ENCODE data around the gene PIK3C2B. TPM values are rescaled to one million over a fixed set of nuclear protein-coding genes. Genes with fewer than 3 reads are reported as not detected.

Gene PIK3C2B
- total RNA-seq, 1 experiment from 2014 or later, result 17.4 TPM

GRCh38 chr1:204493984-204494280, 673 bp downstream of the PIK3C2B start (continued):
- no peak for TF ChIP-seq ZBTB33 (IDR thresholded peaks at IDR 0.05; ENCODE audit: extremely low read depth, insufficient replicate concordance, low read length)

- DNase-seq (ENCODE audit: low read depth, low spot score), result no peak
- ChIA-PET POLR2A (interaction anchor here (0.9 to 2.6 kb wide), 7 partner anchors 8 to 76 kb away, joined by 3 to 14 read pairs (median 5); partner anchors contain the start of gene MDM4), RAD21 (ENCODE audit: low non-redundant PET in 1 of 2, low total read pairs in 2 of 2, uncharacterized antibody in 2 of 2, unreplicated experiment in 2 of 2) (interaction anchor here (0.9 to 1.9 kb wide), 4 partner anchors 10 to 47 kb away, joined by 3 to 8 read pairs (median 4); no protein-coding TSS in a partner anchor), CTCF (interaction anchor here (1.0 to 3.4 kb wide), 11 partner anchors 8 to 331 kb away, joined by 3 to 18 read pairs (median 5); no protein-coding TSS in a partner anchor)
- no TSS peak for BruUV-seq (replicated peaks)
- intact Hi-C loops (cut with micrococcal nuclease), result no loop called here
- peaks cover 17 to 36% of the 10 kb centered on the region in 2 experiments for H3K4me1 ChIP-seq (ENCODE audit: control insufficient read depth in 1 of 2, insufficient read depth in 2 of 2, low read length in 2 of 2)
- TF ChIP-seq ZBTB33 (IDR thresholded peaks at IDR 0.05; ENCODE audit: extremely low read depth, insufficient replicate concordance, low read length), result no peak
- 0 out of 2 replicates have a peak, but pooled peaks have one; percentile 27 for TF ChIP-seq SIN3A (IDR thresholded peaks at IDR 0.05; ENCODE audit: low read depth)
- TF ChIP-seq TCF7L2 (IDR thresholded peaks at IDR 0.05; ENCODE audit: borderline replicate concordance, extremely low read depth, insufficient read depth, insufficient read length), result peak; percentile 98
- TF ChIP-seq SP1 (IDR thresholded peaks at IDR 0.05; ENCODE audit: low read depth), result no peak
- TF ChIP-seq REST (IDR thresholded peaks at IDR 0.05; ENCODE audit: low read depth), result no peak
- TF ChIP-seq FOSL1 (IDR thresholded peaks at IDR 0.05; ENCODE audit: low read depth), result no peak
- no peak for TF ChIP-seq RAD21 (IDR thresholded peaks at IDR 0.05; ENCODE audit: low read depth)
- TF ChIP-seq CBX3 (IDR thresholded peaks at IDR 0.05; ENCODE audit: low read depth), result peak; percentile 27
- TF ChIP-seq SRF (IDR thresholded peaks at IDR 0.05; ENCODE audit: low read depth), result no peak
- no peak for TF ChIP-seq YY1 (IDR thresholded peaks at IDR 0.05; ENCODE audit: extremely low read depth, insufficient replicate concordance, low read depth, low read length)
- peak overlapping the region; percentile 100 for H3K4me2 ChIP-seq (ENCODE audit: low read length)
- H3K36me3 ChIP-seq (ENCODE audit: control insufficient read depth in 1 of 2, insufficient read depth in 2 of 2, low read length in 2 of 2), result no peaks in the 10 kb centered on the region
- no peak overlapping the region for H2AFZ ChIP-seq (ENCODE audit: low read depth, low read length, poor library complexity, severe bottlenecking)
- no peaks in the 10 kb centered on the region for H4K20me1 ChIP-seq (ENCODE audit: insufficient read depth)
- H3K9me2 ChIP-seq (ENCODE audit: insufficient read depth), result no peaks in the 10 kb centered on the region
- peak overlapping the region; percentile 87 for H3K9ac ChIP-seq (ENCODE audit: low read length)
- H3K4me3 ChIP-seq (replicated peaks in 1 of 2; ENCODE audit: low read depth in 1 of 2, low read length in 2 of 2), result peak overlapping the region; percentile 80 to 94
- peak; percentile 17 for ATAC-seq
- H3K27me3 ChIP-seq (ENCODE audit: insufficient read depth, low read length), result no peaks in the 10 kb centered on the region
- H3K79me2 ChIP-seq (ENCODE audit: insufficient read depth, low read length), result no peaks in the 10 kb centered on the region; the same call in 1 of the 2 replicates
- H3K9me3 ChIP-seq (ENCODE audit: control insufficient read depth in 1 of 2, insufficient read depth in 1 of 2, low read depth in 1 of 2, low read length in 2 of 2), result no peaks in the 10 kb centered on the region
- H3K27ac ChIP-seq (ENCODE audit: low read depth, low read length), result peak overlapping the region; percentile 97
Observed at GRCh38 chr1:204493145-204493983, 1.2 kb downstream of the PIK3C2B start.
